ENCODE measurements around the gene MOB1B.

Gene MOB1B

GRCh38 chr4:70914631-70915030, 12.5 kb downstream of the MOB1B start:
- DNase-seq (ENCODE audit: low read depth) = no peak

GRCh38 chr4:70915036-70915815, 13.1 kb downstream of the MOB1B start:
- peak; percentile 86 for DNase-seq (ENCODE audit: low read depth)

DNA sequence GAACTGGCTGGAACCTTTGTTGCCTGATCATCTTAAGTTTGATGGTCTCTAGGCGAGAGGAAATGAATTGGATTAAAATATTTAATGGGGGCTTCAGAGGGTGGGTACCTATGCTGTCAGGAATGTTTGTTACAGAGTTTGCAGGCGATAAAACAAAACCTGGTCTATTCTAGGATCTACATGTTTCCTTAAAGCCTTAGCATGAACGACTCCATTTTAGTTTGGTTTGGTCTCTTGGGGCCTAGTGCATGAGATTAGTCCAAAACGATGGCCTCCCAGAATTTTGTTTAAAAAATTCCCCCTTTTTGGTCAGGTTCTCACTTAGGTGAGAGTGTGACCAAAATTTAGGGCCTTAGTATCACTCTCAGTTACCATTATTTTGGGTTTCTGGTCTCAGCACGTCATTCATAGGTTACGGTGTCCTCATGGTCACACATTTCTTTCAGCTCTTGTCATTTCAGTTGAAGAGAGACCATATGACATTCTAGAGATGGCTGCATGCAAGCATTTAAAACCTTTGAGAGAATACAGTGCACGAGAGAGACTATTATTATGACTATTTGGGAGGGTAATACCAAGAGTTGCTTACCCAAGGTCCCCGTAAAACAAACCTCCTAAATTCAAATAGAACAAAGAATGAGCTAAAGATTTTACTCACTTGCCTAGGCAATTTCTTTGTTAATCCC, 13.8 kb downstream of the MOB1B start:
- no peak for DNase-seq (ENCODE audit: low read depth)

DNA sequence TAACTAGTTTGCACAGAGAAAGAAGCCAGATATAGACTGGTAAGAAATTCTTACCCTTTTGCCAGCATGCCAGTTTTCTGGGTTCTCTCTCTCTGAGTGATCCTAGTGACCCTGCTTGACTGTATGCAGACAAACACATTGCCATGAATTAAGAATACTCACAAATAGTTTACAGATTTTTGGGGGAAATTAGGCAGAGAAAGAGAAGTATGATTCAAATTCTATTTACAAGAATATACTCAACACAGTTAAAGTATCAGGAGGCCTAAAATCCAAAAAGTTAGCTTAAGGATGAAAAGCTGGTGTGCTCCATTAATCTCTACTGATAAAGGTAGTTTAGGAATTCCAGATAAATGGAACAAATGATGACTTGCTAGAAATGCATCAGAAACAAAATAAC, 18.4 kb downstream of the MOB1B start:
- DNase-seq (ENCODE audit: low read depth) = no peak

GRCh38 chr4:70925418-70925817, 23.2 kb downstream of the MOB1B start:
- no peak for DNase-seq (ENCODE audit: low read depth)

DNA sequence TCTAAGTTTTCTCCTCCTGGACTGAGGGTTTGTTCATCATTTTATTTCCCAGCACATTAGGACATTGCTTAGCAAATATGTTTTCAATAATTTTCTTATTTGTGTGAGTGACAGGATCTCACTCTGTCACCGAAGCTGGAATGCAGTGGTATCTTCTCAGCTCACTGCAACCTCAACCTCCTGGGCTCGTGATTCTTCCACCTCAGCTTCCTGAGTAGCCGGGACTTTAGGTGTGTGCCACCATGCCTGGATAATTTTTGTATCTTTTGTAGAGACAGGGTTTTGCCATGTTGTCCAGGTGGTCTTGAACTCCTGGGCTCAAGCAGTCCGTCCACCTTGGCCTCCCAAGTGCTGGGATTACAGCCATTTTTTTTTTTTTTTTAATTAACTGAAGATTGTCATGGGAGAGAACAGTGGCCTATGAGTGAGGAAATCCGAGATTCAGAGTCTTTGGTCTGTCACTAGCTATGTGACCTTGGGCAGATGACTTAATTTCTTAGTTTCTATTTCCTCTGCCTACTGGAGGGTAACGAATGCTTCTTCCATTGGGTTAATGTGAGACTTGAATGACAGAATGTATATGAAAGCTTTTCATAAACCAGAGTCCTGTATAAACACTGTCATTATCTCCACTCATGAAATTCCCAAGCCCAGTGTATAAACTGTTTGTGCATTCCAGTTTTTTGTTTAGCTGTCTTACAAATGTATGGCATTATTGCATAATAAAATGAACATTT, 23.9 kb downstream of the MOB1B start:
- DNase-seq (ENCODE audit: low read depth) = no peak

GRCh38 chr4:70927502-70928137, 25.5 kb downstream of the MOB1B start:
- no peak for DNase-seq (ENCODE audit: low read depth)

- no peak for DNase-seq (ENCODE audit: low read depth)
These were observed 28.5 kb downstream of the MOB1B start for GRCh38 chr4:70930530-70931256.

DNA sequence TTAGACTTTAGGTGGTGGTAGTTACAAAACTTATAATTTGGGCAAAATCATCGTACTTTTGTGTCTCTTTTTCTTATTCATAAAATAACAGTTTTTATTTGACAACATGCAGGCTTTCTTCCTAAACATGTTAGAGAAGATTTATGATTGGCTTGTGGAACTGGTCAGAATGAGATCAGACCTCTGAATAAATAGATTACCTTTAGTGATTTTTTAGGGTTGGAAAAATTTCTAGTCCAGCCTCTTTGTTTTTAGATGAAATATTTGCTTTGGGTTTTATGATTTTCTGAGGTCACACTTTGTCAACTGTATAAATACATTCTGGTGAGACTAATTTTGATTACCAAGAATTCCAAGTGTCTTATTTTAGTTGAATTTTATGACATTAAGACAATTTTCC, 29.2 kb downstream of the MOB1B start:
- no peak for DNase-seq (ENCODE audit: low read depth)

- no peak for DNase-seq (ENCODE audit: low read depth)
These were observed 30.8 kb downstream of the MOB1B start for GRCh38 chr4:70932984-70933383.

DNA sequence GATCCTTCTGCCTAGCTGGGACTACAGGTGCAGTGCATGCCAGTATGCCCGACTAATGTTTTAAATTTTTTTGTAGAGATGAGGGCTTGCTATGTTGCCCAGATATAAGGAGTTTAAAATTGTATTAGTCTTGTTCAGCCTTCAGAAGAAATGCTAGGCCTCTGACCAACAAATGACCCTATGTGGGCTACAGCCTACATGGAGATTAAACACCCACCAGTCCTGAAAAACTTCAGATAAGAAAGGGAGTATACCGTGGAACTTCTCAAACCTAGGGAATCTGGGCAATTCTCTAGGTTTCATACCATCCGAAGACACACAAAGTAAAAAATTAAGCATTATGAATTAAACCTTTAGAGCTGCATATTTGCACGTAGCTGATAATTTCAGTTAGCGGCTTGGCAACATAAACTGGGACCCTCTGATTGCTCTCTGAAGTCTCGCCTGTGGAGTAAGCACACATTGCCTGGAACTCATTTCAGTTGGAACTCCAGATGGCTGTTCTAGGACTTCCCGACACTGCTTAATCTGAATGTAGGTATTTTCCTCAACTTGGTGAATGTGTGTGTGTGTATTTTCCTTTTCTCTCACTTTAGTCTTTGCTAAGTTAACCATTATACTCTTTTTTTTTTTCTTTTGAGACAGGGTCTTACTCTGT, 33.0 kb downstream of the MOB1B start:
- DNase-seq (ENCODE audit: low read depth) = no peak

DNA sequence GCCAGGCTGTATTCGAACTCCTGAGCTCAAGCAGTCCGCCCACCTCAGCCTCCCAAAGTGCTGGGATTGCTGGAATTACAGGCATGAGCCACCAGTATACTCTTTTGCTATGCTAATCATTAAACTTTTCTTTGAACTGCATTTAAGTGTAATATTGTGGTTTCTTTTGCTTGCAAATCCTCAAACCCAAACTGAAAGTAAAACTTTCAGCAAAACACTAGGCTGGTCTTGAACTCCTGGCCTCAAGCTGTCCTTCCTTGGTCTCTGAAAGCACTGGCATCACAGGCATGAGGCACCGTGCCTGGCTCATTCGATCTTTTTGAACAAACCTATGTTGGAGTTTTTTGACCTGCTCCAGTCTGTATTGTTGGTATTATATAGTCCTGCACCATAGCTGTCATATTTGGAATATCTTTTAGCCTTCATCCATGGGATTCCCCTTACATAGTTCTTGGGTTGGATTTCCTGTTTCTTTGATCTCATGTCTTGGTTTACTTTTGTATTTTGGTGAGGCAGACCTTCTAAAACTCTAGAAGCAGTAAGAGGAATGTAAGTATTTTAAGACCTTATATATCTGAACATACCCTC, 34.1 kb downstream of the MOB1B start:
- DNase-seq (ENCODE audit: low read depth) = peak; percentile 39

DNA sequence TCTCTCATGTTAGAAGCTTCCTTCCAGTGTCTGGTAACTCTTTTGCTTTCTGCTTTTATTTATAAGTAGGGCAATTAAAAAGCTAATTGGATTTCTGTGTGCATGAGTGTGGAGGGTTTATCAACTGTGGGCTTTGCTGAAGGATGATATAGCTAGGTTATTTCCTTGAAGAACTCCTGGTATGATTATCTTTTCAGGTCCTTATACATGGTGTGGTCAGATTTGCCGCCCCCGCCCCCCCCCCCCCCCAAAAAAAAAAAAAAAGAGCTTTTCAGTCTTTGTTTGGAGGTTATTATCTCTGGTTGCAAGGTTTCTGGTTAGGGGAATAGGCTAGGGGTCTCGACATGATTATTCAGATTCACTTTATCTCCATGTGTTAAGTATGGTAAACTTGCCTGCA, 35.9 kb downstream of the MOB1B start:
- DNase-seq (ENCODE audit: low read depth) = no peak

DNA sequence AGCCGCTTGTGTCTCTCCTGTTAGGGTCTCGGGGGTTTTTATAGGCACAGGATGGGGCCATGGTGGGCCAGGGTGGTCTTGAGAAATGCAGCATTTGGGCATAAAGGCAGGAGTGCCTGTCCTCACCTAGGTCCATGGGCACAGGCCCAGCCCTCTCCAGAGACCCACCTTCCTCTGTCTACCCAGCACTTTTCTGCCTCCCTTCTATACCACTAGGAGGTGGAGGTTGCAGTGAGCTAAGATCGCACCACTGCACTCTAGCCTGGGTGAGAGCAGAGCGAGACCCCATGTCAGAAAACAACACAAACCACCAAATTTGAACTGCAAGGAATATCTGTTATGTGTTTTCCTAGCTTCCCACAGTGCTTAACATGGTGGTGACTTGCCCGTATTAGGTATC, 38.0 kb downstream of the MOB1B start:
- no peak for DNase-seq (ENCODE audit: low read depth)

DNA sequence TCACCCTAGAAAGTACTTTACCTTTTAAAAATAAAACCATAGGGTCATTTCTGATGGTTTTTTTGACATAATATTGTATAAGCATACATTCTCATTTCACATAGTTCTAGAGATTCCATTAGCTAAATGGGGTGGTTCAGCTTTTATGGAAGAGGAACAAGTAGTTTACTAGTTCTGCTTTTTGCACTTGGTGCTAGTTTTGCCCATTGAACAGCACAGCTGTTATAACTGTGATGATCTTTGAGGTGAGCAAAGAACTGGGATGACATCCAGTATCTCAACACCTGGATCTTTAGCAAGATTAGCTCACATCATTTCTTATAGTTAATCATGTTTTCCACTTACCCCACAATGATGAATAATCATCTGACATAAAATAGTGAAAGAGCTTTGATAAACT, 40.9 kb downstream of the MOB1B start:
- DNase-seq (ENCODE audit: low read depth) = no peak

DNA sequence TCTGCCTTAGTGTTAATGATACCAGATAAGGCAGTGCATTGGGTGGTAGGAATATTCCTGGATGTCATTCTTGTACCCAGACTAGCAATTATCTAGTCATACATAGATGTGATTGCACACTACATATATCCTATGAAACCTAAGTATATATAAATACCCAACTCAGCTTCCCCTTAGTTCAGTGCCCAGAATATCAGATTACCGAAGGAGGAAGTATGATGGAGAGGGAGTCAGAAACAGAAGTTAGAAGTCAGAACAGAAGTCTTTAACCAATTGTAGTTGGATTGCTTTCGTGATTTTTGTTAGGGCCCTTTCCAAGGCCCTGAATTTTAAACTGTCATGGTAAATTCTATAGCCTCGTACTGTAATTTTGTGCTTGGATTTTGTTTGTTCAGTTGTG, 42.9 kb downstream of the MOB1B start:
- DNase-seq (ENCODE audit: low read depth) = peak; percentile 26

- DNase-seq (ENCODE audit: low read depth) = peak; percentile 69
These were observed 43.4 kb downstream of the MOB1B start for GRCh38 chr4:70945452-70946055.

- no peak for DNase-seq (ENCODE audit: low read depth)
These were observed 44.8 kb downstream of the MOB1B start for GRCh38 chr4:70946939-70947338.

DNA sequence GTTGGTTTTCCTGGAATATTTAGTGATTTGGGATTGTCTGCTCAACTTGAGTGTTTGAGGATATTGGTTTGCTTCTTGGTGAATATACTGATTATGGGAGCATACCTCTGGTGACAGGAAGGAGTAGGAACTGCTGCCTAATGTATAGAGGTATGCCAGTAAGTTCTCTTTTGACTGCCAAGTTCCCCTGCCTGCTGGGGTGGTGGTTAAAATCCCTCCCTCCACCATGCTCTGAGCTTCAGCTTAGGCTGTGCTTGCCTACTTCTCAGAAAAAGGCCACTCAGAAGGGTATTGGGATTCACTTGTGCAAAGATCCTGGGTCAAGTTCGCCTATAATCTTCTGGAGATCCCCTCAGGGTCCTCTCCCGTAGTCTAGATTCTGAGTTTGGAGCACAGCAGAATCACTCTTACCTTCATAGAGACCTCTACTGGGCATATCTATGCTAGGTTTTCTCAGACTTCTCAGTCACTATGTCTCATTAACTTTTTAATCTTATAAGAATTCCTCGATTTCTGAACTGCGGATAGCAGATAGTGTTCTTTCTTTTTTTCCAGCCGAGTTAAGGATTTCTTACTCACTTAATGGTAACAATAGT, 46.6 kb downstream of the MOB1B start:
- no peak for DNase-seq (ENCODE audit: low read depth)

DNA sequence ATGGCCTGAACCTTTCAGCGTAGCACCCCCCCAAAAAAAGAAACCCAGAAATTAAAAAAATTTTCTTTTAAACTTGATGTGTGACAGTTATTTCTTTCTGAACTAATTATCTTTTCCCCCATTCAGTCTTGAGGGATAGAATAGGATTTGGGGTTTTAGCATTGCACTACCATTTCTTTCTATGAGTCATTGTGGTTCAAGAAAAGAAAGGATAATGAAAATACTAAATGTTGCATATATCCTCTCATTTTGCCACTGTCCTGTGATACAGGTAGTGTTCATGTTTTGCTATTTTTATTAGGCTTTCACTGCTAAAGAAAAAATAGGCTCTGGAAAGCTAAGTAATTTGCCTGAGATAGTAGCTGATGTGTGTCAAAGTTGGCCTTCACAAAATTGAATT, 51.9 kb downstream of the MOB1B start:
- DNase-seq (ENCODE audit: low read depth) = peak; percentile 20
